Gastroesophageal sphincter (tissue), 3 donors: ENCODE data around the gene SNAPC4.

Experiments used
- EP300 ChIP-seq: sonication (generic); formaldehyde crosslinking; IDR thresholded peaks from one replicate; pipeline ENCODE4 v1.6.1; 2017; ENCODE audit warnings: antibody characterized with exemption, mild to moderate bottlenecking
- POLR2A ChIP-seq, 2 donors: fragments of 450-650 bp; IDR thresholded peaks; one replicate each; pipeline ENCODE4 v1.6.1; 2017; ENCODE audit warnings: antibody characterized with exemption in 2 of 2, mild to moderate bottlenecking in 2 of 2, moderate library complexity in 1 of 2
- POLR2AphosphoS5 ChIP-seq: sonication (generic); formaldehyde crosslinking; IDR thresholded peaks from one replicate; pipeline ENCODE4 v1.6.1; 2017; ENCODE audit warnings: antibody characterized with exemption
- TF ChIP-seq, protein P1 (sequence below), 4 experiments: fragments of 200-600 bp in 2 of 4; fragments of 450-650 bp in 2 of 4; sonication (generic) in 1 of 4; IDR thresholded peaks; one replicate each; pipeline ENCODE4 v1.5.1; 2017 to 2019; ENCODE audit warnings: antibody characterized with exemption in 4 of 4, mild to moderate bottlenecking in 2 of 4, moderate library complexity in 2 of 4

GRCh38 chr9:136445799-136446198, 45.8 kb upstream of the SNAPC4 start:
- TF ChIP-seq, protein P1, sequence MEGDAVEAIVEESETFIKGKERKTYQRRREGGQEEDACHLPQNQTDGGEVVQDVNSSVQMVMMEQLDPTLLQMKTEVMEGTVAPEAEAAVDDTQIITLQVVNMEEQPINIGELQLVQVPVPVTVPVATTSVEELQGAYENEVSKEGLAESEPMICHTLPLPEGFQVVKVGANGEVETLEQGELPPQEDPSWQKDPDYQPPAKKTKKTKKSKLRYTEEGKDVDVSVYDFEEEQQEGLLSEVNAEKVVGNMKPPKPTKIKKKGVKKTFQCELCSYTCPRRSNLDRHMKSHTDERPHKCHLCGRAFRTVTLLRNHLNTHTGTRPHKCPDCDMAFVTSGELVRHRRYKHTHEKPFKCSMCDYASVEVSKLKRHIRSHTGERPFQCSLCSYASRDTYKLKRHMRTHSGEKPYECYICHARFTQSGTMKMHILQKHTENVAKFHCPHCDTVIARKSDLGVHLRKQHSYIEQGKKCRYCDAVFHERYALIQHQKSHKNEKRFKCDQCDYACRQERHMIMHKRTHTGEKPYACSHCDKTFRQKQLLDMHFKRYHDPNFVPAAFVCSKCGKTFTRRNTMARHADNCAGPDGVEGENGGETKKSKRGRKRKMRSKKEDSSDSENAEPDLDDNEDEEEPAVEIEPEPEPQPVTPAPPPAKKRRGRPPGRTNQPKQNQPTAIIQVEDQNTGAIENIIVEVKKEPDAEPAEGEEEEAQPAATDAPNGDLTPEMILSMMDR (IDR thresholded peaks at IDR 0.05): no peak
- TF ChIP-seq POLR2A (IDR thresholded peaks at IDR 0.05) (no peak), EP300 (no peak), POLR2AphosphoS5 (no peak)
